ENCODE results near the gene HNRNPU. TPM values are rescaled to one million over a fixed set of nuclear protein-coding genes. Genes with fewer than 3 reads are reported as not detected.

HNRNPU gene
- total RNA-seq, 2 donors from 2014 or later, result 517 to 556 TPM

- TF ChIP-seq CTCF (conservative IDR thresholded peaks at IDR 0.05), result no peak
- no peak overlapping the region for H3K4me3 Mint-ChIP-seq
Measured at GRCh38 chr1:244866355-244866754, 2.0 kb upstream of the HNRNPU start.

GRCh38 chr1:244865820-244866219 is 1.5 kb upstream of the HNRNPU start:
- H3K36me3 Mint-ChIP-seq (ENCODE audit: low read depth), result peaks cover 18% of the 10 kb centered on the region
- Histone ChIP-seq H3K27me3 (ENCODE audit: control insufficient read depth, insufficient read depth, low read length, poor library complexity, severe bottlenecking) (no peaks in the 10 kb centered on the region), H3K36me3 (ENCODE audit: control insufficient read depth, insufficient read depth, low read length) (peaks cover 18% of the 10 kb centered on the region), H3K4me3 (ENCODE audit: low read length) (peak overlapping the region; percentile 93), H3K4me1 (ENCODE audit: control insufficient read depth, insufficient read depth, low read length) (peaks cover 2% of the 10 kb centered on the region), H3K9ac (ENCODE audit: extremely low read depth, low read length, poor library complexity, severe bottlenecking) (no peak overlapping the region), H3K27ac (ENCODE audit: low read depth, low read length) (no peak overlapping the region), H3K9me3 (ENCODE audit: control insufficient read depth, low read length) (no peaks in the 10 kb centered on the region)
- peaks cover 22% of the 10 kb centered on the region for H3K4me1 Mint-ChIP-seq
- H3K27ac Mint-ChIP-seq, result peak overlapping the region; percentile 52
- H3K4me3 Mint-ChIP-seq, result peak overlapping the region; percentile 93
- 100% methylated on average over 2 of the region's 3 CpGs; no CpG with 5 or more reads in 1 of the 2 experiments for WGBS, 2 experiments (ENCODE audit: insufficient coverage in 1 of 2, insufficient read length in 1 of 2)
- no peaks in the 10 kb centered on the region for H3K9me3 Mint-ChIP-seq
- no peak for TF ChIP-seq CTCF (conservative IDR thresholded peaks at IDR 0.05)
- DNase-seq, result no peak
- no peaks in the 10 kb centered on the region for H3K27me3 Mint-ChIP-seq (ENCODE audit: insufficient read depth)

More at GRCh38 chr1:244866355-244866754, 2.0 kb upstream of the HNRNPU start:
- 97% methylated on average over 1 of the region's 1 CpG; no CpG with 5 or more reads in 1 of the 2 experiments for WGBS, 2 experiments (ENCODE audit: insufficient coverage in 1 of 2, insufficient read length in 1 of 2)
- no peak overlapping the region for H3K27ac Mint-ChIP-seq
- peaks cover 16% of the 10 kb centered on the region for H3K4me1 Mint-ChIP-seq
- H3K27me3 ChIP-seq (ENCODE audit: control insufficient read depth, insufficient read depth, low read length, poor library complexity, severe bottlenecking), result no peaks in the 10 kb centered on the region
- DNase-seq, result no peak
- no peaks in the 10 kb centered on the region for H3K27me3 Mint-ChIP-seq (ENCODE audit: insufficient read depth)
- H3K27ac ChIP-seq (ENCODE audit: low read depth, low read length), result no peak overlapping the region
- no peaks in the 10 kb centered on the region for H3K9me3 Mint-ChIP-seq
- H3K36me3 ChIP-seq (ENCODE audit: control insufficient read depth, insufficient read depth, low read length), result peaks cover 13% of the 10 kb centered on the region
- no peak overlapping the region for H3K9ac ChIP-seq (ENCODE audit: extremely low read depth, low read length, poor library complexity, severe bottlenecking)
- H3K36me3 Mint-ChIP-seq (ENCODE audit: low read depth), result peaks cover 13% of the 10 kb centered on the region
- H3K4me1 ChIP-seq (ENCODE audit: control insufficient read depth, insufficient read depth, low read length), result peaks cover 2% of the 10 kb centered on the region
- no peaks in the 10 kb centered on the region for H3K9me3 ChIP-seq (ENCODE audit: control insufficient read depth, low read length)
- no peak overlapping the region for H3K4me3 ChIP-seq (ENCODE audit: low read length)

- H3K9ac ChIP-seq (ENCODE audit: extremely low read depth, low read length, poor library complexity, severe bottlenecking), result peak overlapping the region; percentile 96
- H3K4me1 Mint-ChIP-seq, result peaks cover 30% of the 10 kb centered on the region
- 12 to 18% methylated on average over 7 to 9 of the region's 9 CpGs for WGBS, 2 experiments (ENCODE audit: insufficient coverage in 1 of 2, insufficient read length in 1 of 2)
Measured at GRCh38 chr1:244865028-244865371, 657 bp upstream of the HNRNPU start.

More at GRCh38 chr1:244865028-244865371, 657 bp upstream of the HNRNPU start:
- Histone ChIP-seq H3K4me1 (ENCODE audit: control insufficient read depth, insufficient read depth, low read length) (peaks cover 2% of the 10 kb centered on the region), H3K9me3 (ENCODE audit: control insufficient read depth, low read length) (no peaks in the 10 kb centered on the region), H3K4me3 (ENCODE audit: low read length) (peak overlapping the region; percentile 93), H3K27me3 (ENCODE audit: control insufficient read depth, insufficient read depth, low read length, poor library complexity, severe bottlenecking) (no peaks in the 10 kb centered on the region), H3K27ac (ENCODE audit: low read depth, low read length) (peak overlapping the region; percentile 98), H3K36me3 (ENCODE audit: control insufficient read depth, insufficient read depth, low read length) (peaks cover 26% of the 10 kb centered on the region)
- TF ChIP-seq CTCF (conservative IDR thresholded peaks at IDR 0.05), result no peak
- peaks cover 26% of the 10 kb centered on the region for H3K36me3 Mint-ChIP-seq (ENCODE audit: low read depth)
- peak overlapping the region; percentile 93 for H3K4me3 Mint-ChIP-seq
- peak; percentile 77 for DNase-seq
- H3K27ac Mint-ChIP-seq, result peak overlapping the region; percentile 95
- H3K9me3 Mint-ChIP-seq, result no peaks in the 10 kb centered on the region
- H3K27me3 Mint-ChIP-seq (ENCODE audit: insufficient read depth), result no peaks in the 10 kb centered on the region

Data from endodermal cell (in vitro differentiated cells).